ENCODE data around the gene PRR16.

DNA sequence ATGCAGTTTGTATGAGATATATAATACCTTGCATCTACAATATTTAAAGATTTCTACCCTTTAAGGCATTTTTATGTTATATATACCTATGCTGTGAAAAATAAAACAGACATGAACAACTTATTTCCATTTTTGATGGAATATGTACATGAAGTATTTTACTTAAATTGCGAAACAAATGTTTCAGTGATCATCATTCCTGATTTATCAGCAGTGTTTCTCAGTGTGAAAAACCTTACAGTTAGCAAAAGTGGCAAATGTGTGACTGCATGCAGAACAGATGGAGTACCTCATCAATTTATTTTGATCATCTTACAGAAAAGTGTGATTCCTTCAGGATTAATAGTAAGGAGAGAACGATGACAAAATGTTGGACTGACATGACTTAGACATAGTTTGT is 43.1 kb downstream of the PRR16 start:
- TF ChIP-seq, protein P1, sequence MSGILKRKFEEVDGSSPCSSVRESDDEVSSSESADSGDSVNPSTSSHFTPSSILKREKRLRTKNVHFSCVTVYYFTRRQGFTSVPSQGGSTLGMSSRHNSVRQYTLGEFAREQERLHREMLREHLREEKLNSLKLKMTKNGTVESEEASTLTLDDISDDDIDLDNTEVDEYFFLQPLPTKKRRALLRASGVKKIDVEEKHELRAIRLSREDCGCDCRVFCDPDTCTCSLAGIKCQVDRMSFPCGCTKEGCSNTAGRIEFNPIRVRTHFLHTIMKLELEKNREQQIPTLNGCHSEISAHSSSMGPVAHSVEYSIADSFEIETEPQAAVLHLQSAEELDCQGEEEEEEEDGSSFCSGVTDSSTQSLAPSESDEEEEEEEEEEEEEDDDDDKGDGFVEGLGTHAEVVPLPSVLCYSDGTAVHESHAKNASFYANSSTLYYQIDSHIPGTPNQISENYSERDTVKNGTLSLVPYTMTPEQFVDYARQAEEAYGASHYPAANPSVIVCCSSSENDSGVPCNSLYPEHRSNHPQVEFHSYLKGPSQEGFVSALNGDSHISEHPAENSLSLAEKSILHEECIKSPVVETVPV (CRISPR knock-in tag; IDR thresholded peaks at IDR 0.05), result no peak
- TF ChIP-seq ZFP30 (CRISPR knock-in tag; IDR thresholded peaks at IDR 0.05) (no peak), ZNF8 (CRISPR knock-in tag; IDR thresholded peaks at IDR 0.05) (no peak), PPARA (CRISPR knock-in tag; IDR thresholded peaks at IDR 0.05; ENCODE audit: borderline replicate concordance) (no peak), ZFP3 (CRISPR knock-in tag; IDR thresholded peaks at IDR 0.05) (no peak), RARB (CRISPR knock-in tag; IDR thresholded peaks at IDR 0.05) (no peak), BACH2 (CRISPR knock-in tag; IDR thresholded peaks at IDR 0.05; ENCODE audit: borderline replicate concordance) (no peak), CSDC2 (CRISPR knock-in tag; IDR thresholded peaks at IDR 0.05) (no peak), ZC3H10 (CRISPR knock-in tag; IDR thresholded peaks at IDR 0.05) (no peak), ZNF565 (CRISPR knock-in tag; conservative IDR thresholded peaks at IDR 0.05; ENCODE audit: low read depth) (no peak), ISL1 (CRISPR knock-in tag; IDR thresholded peaks at IDR 0.05) (no peak), ARNTL (CRISPR knock-in tag; IDR thresholded peaks at IDR 0.05; ENCODE audit: borderline replicate concordance, low read depth) (no peak)
- TF ChIP-seq, protein P2, sequence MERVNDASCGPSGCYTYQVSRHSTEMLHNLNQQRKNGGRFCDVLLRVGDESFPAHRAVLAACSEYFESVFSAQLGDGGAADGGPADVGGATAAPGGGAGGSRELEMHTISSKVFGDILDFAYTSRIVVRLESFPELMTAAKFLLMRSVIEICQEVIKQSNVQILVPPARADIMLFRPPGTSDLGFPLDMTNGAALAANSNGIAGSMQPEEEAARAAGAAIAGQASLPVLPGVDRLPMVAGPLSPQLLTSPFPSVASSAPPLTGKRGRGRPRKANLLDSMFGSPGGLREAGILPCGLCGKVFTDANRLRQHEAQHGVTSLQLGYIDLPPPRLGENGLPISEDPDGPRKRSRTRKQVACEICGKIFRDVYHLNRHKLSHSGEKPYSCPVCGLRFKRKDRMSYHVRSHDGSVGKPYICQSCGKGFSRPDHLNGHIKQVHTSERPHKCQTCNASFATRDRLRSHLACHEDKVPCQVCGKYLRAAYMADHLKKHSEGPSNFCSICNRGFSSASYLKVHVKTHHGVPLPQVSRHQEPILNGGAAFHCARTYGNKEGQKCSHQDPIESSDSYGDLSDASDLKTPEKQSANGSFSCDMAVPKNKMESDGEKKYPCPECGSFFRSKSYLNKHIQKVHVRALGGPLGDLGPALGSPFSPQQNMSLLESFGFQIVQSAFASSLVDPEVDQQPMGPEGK (CRISPR knock-in tag; IDR thresholded peaks at IDR 0.05; ENCODE audit: borderline replicate concordance), result no peak
- TF ChIP-seq, protein P3, sequence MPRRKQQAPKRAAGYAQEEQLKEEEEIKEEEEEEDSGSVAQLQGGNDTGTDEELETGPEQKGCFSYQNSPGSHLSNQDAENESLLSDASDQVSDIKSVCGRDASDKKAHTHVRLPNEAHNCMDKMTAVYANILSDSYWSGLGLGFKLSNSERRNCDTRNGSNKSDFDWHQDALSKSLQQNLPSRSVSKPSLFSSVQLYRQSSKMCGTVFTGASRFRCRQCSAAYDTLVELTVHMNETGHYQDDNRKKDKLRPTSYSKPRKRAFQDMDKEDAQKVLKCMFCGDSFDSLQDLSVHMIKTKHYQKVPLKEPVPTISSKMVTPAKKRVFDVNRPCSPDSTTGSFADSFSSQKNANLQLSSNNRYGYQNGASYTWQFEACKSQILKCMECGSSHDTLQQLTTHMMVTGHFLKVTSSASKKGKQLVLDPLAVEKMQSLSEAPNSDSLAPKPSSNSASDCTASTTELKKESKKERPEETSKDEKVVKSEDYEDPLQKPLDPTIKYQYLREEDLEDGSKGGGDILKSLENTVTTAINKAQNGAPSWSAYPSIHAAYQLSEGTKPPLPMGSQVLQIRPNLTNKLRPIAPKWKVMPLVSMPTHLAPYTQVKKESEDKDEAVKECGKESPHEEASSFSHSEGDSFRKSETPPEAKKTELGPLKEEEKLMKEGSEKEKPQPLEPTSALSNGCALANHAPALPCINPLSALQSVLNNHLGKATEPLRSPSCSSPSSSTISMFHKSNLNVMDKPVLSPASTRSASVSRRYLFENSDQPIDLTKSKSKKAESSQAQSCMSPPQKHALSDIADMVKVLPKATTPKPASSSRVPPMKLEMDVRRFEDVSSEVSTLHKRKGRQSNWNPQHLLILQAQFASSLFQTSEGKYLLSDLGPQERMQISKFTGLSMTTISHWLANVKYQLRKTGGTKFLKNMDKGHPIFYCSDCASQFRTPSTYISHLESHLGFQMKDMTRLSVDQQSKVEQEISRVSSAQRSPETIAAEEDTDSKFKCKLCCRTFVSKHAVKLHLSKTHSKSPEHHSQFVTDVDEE (CRISPR knock-in tag; IDR thresholded peaks at IDR 0.05), result no peak
